IPS-20b (cell line): ENCODE data around the gene MYH14.
"Not testable (repeated sequence)": the region's sequence is repeated elsewhere in the genome, so short reads cannot be mapped to it uniquely, and the experiment has no call there.

Experiments
- H3K27ac ChIP-seq: one replicate; pipeline ENCODE4 v1.5.1; 2013; ENCODE audit warnings: low read length
- H3K27me3 ChIP-seq: 2 replicates; pipeline ENCODE4 v1.6.1; 2013; ENCODE audit warnings: mild to moderate bottlenecking, low read length, inconsistent platforms; ENCODE audit not compliant: insufficient read depth
- H3K36me3 ChIP-seq: 2 replicates; pipeline ENCODE4 v1.6.1; 2013; ENCODE audit warnings: low read depth, mild to moderate bottlenecking, inconsistent platforms, low read length, moderate library complexity; ENCODE audit not compliant: insufficient read depth
- H3K4me1 ChIP-seq: 2 replicates; pipeline ENCODE4 v1.6.1; 2013; ENCODE audit warnings: mild to moderate bottlenecking, control low read depth, inconsistent platforms, low read length, moderate library complexity; ENCODE audit not compliant: insufficient read depth
- H3K4me3 ChIP-seq: 2 replicates; pipeline ENCODE4 v1.5.1; 2013; ENCODE audit warnings: mild to moderate bottlenecking, low read length, inconsistent platforms
- H3K9ac ChIP-seq: 2 replicates; pipeline ENCODE4 v1.6.1; 2013; ENCODE audit warnings: low read depth, mild to moderate bottlenecking, inconsistent platforms, low read length, moderate library complexity
- H3K9me3 ChIP-seq: 2 replicates; pipeline ENCODE4 v1.6.1; 2013; ENCODE audit warnings: mild to moderate bottlenecking, low read depth, low read length, inconsistent platforms; ENCODE audit not compliant: insufficient read depth

The MYH14 gene

DNA sequence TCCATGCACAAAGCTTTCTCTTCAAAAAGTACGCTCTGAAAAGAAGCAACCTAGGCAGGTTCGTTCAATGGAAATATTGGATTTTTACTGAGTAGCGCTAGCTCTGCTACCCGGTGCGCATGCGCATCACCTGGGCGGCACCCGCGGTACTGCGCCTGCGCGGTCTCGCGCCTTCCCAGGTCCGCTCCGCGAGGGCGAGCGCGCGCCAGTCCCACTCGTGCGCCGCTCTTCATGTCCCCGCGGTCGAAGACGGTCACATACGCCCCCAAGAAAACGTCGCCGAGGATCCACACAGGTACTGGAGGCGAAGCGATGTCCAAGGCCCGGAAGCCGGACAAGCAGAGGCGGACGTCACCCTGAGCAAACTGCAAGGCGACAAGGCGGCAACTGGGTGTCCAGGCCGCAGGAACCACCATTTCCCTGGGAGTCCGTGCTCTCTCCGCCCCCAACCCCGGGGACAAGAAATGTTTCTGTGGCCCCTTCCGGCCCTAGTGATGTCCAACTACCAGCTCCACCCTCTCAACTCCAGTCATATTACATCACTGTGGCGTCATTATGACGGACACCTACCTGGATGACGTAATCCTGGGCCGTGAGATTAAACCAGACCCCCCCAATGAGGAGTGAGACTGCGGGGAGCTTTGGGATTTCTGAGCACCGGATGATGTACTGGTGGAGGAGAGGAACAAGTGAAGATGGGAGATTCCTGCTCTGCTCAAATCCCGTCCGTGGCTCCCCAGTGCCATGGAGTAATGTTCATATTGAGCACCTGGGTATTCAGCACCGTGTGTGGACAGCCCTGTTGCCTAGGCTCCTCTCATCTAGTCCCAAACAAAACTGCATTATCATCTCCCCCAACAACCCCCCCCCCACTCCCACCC is 130.6 kb downstream of the MYH14 start:
- Histone ChIP-seq H3K9me3 (peaks cover 56% of the 10 kb centered on the region), H3K4me3 (no peak overlapping the region), H3K27ac (no peak overlapping the region), H3K36me3 (no peaks in the 10 kb centered on the region), H3K4me1 (no peaks in the 10 kb centered on the region), H3K9ac (no peak overlapping the region), H3K27me3 (no peaks in the 10 kb centered on the region; the same call in 1 of the 2 replicates)

DNA sequence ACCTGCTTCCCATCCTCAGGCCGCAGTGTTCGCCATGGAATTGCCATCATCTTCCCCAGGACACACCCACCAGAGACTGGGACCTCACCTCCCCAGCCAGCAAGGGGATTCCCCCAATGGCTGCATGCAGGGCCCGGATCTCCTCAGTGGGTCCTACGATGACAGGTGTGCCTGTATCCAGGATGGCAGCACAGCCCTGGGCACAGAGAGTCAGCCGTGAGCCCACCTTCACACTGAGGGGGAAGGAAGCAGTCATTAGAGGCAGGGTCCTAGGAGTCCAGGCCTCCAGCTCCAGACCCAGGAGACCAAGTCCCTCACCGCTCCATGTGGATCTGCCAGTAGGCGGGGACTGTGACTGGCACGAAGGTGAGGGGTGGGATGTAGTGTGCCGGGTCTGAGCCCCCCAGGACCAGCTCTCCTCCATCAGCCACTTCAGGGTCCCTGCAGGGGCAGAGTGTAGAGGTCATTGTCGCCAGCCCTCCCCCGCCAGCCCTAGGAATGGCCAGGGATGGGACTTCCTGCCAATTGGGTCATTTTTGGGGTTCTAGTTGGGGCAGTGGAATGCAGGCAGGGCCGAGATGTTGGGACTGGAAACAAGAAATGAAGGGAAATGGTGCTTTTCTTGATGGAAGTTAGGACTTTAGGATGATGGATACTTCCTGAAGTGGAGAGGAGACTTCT is 131.5 kb downstream of the MYH14 start:
- Histone ChIP-seq H3K27ac (no peak overlapping the region), H3K4me3 (no peak overlapping the region), H3K9me3 (peaks cover 60% of the 10 kb centered on the region), H3K9ac (no peak overlapping the region), H3K4me1 (no peaks in the 10 kb centered on the region), H3K27me3 (no peaks in the 10 kb centered on the region; the same call in 1 of the 2 replicates), H3K36me3 (no peaks in the 10 kb centered on the region)

DNA sequence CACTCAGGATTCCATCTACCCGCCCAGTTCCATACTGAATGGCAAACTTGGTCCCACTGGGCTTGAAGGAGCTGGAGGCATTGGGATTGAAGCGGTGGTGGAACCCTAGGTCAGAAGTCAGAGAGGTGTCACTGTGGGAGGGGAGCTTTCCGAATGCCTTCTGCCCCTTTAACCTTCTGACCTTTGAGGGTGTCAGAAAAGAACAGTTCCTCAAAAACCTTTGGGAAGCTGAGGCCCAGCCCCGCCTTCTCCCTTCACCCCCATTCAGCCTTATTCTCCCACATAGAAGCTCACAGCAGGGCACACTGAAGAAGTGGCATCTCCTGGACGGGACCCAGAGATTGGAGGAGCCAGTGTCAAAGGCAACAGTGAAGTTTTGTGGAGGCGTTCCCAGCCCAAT is 133.6 kb downstream of the MYH14 start:
- H3K4me1 ChIP-seq, H3K4me3 ChIP-seq, H3K9ac ChIP-seq, H3K27ac ChIP-seq, H3K27me3 ChIP-seq, H3K36me3 ChIP-seq: not testable (repeated sequence)
- H3K9me3 ChIP-seq = peaks cover 74% of the 10 kb centered on the region

DNA sequence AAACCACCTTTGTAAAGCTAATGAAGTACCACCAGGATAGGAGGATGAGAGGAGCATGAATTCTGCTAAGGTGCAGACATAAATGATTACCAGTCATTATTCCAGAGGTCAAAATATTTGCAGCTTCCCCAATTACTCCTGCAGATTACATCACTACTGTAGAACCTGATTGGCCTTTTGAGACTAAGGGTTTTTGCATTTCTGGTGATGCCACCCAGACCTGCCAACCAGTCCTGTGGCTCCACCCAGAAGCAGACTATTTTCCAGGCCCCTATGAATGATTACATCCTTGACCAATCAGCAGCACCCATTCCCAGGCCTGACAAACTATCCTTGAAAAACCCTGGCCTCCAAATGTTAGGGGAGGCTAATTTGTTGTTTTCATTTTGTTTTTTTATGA is 136.9 kb downstream of the MYH14 start:
- Histone ChIP-seq H3K4me1 (no peaks in the 10 kb centered on the region), H3K4me3 (no peak overlapping the region), H3K27ac (no peak overlapping the region), H3K27me3 (no peaks in the 10 kb centered on the region), H3K9ac (no peak overlapping the region), H3K36me3 (no peaks in the 10 kb centered on the region), H3K9me3 (peaks cover 56% of the 10 kb centered on the region)

DNA sequence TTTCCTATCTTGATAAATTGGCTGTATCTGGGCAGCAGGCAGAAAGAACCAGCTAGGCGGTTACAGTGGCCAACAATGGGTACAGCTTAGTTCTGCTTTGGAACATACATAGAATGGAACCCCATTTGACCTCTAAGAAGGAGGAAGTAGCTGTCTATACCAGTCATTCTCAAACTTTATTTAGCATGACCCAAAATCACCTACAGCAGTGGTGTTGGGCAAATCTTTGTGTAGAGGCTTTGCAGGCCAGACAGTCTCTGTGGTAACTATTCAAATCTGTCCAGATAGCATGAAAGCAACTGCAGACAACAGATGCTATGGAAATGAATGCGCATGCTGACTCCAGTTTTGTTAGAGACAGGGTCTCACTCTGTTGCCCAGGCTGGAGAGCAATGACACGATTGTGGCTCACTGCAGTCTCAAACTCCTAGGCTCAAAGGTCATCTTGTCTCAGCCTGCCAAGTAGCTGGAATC is 137.7 kb downstream of the MYH14 start:
- H3K4me1 ChIP-seq = no peaks in the 10 kb centered on the region
- H3K27me3 ChIP-seq = no peaks in the 10 kb centered on the region
- no peak overlapping the region for H3K27ac ChIP-seq
- no peaks in the 10 kb centered on the region for H3K36me3 ChIP-seq
- H3K9me3 ChIP-seq = peaks cover 49% of the 10 kb centered on the region
- H3K9ac ChIP-seq = no peak overlapping the region
- no peak overlapping the region for H3K4me3 ChIP-seq

DNA sequence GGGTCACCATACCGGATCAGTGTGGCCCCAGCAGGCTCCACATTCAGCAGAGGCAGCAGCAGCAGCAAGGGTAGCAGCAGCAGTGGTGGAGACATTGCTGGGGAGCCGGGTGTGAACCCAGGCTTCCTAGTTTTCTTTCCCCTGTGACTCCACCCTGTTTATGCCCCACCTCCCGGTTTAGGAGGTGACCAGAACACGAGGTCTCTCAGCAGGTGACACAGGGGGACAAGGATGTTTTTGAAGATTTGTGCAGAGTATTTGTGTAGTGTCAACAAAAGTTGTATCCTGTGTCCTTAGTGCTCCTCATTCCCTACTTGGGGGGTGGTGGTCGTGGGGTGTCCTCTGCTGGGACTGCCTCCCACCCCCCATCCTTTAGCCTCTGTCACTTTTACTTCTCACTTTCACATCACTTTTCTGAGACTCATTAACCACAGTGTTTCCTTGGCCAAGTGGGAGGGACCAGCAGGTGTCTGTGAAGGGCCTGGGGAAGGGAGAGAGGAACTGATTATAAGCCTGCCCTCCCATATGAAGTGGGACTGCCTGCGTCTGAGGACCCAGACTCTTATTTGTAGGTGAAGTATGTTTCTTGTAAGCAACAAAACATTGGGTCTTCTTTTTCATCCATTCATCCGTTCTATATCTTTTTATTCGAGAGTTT is 141.4 kb downstream of the MYH14 start:
- Histone ChIP-seq H3K36me3 (no peaks in the 10 kb centered on the region), H3K9me3 (peaks cover 36% of the 10 kb centered on the region), H3K9ac (no peak overlapping the region), H3K27ac (no peak overlapping the region), H3K4me1 (no peaks in the 10 kb centered on the region), H3K4me3 (no peak overlapping the region), H3K27me3 (no peaks in the 10 kb centered on the region)

DNA sequence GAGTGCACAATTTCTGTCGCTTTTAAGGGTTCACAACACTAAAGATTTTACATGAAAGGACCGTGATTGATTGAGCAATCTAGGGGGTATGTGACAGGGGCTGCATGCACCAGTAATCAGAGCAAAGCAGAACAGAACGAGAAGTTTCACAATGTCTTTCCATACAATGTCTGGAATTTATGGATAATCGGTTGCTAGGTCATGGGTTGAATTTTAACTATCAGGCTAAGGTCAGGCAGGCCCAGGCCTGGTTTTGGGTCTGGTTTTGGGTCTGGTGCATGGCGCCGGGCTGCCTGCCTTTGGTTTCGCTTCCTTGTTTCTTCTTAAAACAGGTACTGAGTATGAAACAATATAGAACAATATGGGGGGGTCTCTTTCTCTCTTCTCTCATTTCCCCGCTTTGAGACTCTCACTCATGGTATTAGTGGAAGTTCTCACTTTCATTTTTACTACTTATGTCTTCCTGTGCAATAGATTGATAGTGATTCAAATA is 143.7 kb downstream of the MYH14 start:
- H3K9ac ChIP-seq, H3K36me3 ChIP-seq, H3K27ac ChIP-seq, H3K4me3 ChIP-seq, H3K27me3 ChIP-seq, H3K4me1 ChIP-seq: not testable (repeated sequence)
- peaks cover 41% of the 10 kb centered on the region for H3K9me3 ChIP-seq

DNA sequence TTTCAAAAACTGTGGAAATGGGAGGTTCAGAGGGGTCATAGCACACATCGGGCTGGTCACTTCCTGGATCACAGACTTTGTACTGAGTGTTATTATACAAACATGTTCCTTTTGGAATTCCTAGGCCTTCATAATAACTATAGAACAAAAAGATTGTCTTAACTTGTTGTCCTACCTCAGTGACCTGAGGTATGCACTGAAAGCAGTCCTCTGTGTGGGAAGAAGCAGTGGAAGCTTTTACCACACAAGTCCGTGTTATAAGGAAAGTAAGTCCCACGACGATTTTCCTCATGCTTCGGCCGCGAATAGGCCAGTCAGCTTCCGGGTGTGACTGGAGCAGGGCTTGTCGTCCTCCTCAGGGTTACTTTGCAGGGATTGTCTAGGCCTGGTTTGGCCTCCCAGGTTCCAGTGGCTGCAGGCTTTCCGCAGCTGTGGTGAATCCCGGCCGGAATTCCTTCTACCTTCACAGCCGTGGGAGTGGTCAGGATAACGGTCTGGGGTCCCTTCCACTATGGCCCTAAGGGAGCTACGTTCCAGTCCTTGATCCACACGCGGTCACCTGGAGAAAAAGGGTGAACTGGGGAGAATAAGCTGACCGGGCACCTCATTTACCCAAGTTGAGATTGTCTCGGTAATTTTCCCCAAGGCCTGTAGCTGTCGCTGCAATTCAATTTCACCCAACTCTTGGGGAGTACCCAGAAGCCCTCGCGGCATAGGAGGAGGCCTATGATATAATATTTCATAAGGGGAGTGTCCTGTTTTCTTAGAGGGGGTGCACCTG is 146.0 kb downstream of the MYH14 start:
- Histone ChIP-seq H3K27me3 (no peaks in the 10 kb centered on the region), H3K9ac (no peak overlapping the region), H3K4me1 (no peaks in the 10 kb centered on the region), H3K4me3 (no peak overlapping the region), H3K9me3 (peaks cover 38% of the 10 kb centered on the region), H3K27ac (no peak overlapping the region), H3K36me3 (no peaks in the 10 kb centered on the region)

DNA sequence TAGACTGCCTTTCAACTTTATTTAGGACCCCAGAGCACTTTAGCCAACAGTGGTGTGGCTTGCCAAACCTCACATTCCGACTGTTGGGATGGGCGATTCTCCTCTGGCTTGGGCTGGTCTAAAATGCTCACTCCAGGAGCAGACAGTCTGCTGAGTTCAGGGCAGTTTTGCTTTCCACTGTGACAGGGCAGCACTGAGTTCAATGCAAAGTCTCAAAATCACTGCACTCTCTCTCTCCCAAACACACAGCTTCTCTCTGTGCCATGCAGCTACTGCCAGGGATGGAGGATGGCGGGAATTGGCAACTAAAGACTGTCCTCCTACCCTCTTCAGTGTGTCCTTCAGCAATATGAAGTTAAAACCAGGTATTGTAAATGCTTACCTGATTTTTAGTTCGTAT is 148.8 kb downstream of the MYH14 start:
- no peak overlapping the region for H3K9ac ChIP-seq
- no peaks in the 10 kb centered on the region for H3K4me1 ChIP-seq
- no peaks in the 10 kb centered on the region for H3K36me3 ChIP-seq
- H3K27ac ChIP-seq = no peak overlapping the region
- no peaks in the 10 kb centered on the region for H3K27me3 ChIP-seq
- H3K4me3 ChIP-seq = no peak overlapping the region
- peaks cover 40% of the 10 kb centered on the region; the same call in 1 of the 2 replicates for H3K9me3 ChIP-seq

DNA sequence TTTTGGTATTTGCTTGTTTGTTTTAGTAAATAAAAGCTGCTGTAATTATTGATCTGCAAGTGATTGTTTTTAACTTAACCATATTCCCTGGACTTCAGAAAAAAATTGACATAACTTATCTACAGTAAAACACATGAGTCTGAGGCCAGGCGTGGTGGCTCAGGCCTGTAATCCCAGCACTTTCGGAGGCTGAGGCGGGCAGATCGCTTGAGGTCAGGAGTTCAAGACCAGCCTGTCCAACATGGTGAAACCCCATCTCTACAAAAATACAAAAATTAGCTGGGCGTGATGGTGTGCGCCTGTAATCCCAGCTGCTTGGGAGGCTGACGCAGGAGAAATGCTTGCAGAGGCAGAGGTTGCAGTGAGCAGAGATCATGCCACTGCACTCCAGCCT is 150.1 kb downstream of the MYH14 start:
- not testable (repeated sequence) for H3K27ac ChIP-seq, H3K36me3 ChIP-seq, H3K27me3 ChIP-seq, H3K9ac ChIP-seq, H3K4me1 ChIP-seq, H3K4me3 ChIP-seq
- peaks cover 40% of the 10 kb centered on the region; the same call in 1 of the 2 replicates for H3K9me3 ChIP-seq

DNA sequence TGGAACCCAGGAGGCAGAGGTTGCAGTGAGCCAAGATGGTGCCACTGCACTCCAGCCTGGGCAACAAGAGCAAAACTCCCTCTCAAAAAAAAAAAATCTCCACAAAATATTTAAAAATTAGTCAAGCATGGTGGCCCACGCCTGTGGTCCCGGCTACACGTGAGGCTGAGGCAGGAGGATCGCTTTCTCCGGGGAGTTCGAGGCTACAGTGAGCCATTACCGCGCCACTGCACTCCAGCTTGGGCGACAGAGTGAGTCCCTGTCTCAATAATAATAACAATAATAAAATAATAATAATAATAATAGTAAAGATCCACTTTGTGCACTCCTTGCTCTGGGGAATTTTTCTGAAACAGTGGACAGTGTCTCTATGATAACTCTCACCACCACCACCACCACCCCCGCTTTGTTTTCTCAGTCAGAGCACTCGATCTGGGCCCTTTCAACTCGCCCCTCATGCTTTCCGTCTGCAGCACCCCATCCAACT is 153.3 kb downstream of the MYH14 start:
- Histone ChIP-seq H3K9ac (no peak overlapping the region), H3K4me3 (no peak overlapping the region), H3K9me3 (peaks cover 28% of the 10 kb centered on the region; the same call in 1 of the 2 replicates), H3K27ac (no peak overlapping the region), H3K36me3 (no peaks in the 10 kb centered on the region), H3K27me3 (no peaks in the 10 kb centered on the region), H3K4me1 (no peaks in the 10 kb centered on the region)
